ENCODE results near the gene SEL1L3.

DNA sequence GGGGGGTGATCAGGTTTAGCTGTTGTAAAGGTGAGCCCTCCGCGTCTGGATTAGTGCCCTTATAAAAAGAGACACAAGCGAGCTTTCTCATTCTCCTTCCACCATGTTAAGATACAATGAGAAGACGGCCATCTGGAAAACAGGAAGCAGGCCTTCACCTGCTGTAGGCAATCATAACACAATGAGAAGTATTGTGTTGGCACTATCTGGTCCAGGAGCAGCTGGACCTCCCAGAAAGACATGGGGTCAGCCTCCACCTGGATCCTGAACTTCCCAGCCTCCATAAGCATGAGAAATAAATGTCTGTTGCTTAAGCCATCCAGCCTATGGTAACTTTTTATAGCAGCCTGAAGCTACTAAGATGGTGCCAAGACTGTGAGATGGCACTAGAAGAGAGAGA, 42.6 kb upstream of the SEL1L3 start:
- TF ChIP-seq, protein P1, sequence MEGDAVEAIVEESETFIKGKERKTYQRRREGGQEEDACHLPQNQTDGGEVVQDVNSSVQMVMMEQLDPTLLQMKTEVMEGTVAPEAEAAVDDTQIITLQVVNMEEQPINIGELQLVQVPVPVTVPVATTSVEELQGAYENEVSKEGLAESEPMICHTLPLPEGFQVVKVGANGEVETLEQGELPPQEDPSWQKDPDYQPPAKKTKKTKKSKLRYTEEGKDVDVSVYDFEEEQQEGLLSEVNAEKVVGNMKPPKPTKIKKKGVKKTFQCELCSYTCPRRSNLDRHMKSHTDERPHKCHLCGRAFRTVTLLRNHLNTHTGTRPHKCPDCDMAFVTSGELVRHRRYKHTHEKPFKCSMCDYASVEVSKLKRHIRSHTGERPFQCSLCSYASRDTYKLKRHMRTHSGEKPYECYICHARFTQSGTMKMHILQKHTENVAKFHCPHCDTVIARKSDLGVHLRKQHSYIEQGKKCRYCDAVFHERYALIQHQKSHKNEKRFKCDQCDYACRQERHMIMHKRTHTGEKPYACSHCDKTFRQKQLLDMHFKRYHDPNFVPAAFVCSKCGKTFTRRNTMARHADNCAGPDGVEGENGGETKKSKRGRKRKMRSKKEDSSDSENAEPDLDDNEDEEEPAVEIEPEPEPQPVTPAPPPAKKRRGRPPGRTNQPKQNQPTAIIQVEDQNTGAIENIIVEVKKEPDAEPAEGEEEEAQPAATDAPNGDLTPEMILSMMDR (IDR thresholded peaks at IDR 0.05): no peak
- TF ChIP-seq POLR2A (IDR thresholded peaks at IDR 0.05): no peak
